Neural crest cell (in vitro differentiated cells): ENCODE data around the gene KCNK1. TPM values are rescaled to one million over a fixed set of nuclear protein-coding genes. Genes with fewer than 3 reads are reported as not detected.

Source experiments
- DNase-seq: peaks from one replicate; pipeline ENCODE4 v3.0.0; 2021; ENCODE audit warnings: low read depth, mixed read lengths, low spot score
- H3K27ac Mint-ChIP-seq: one replicate; pipeline ENCODE4 v1.8.0; 2021; ENCODE audit warnings: mild to moderate bottlenecking, mixed read lengths; ENCODE audit not compliant: unreplicated experiment
- H3K27me3 Mint-ChIP-seq: 2 replicates; pipeline ENCODE4 v1.8.0; 2021; ENCODE audit warnings: low read depth, mild to moderate bottlenecking, mixed read lengths
- H3K36me3 Mint-ChIP-seq: 2 replicates; pipeline ENCODE4 v1.8.0; 2021; ENCODE audit warnings: low read depth, mild to moderate bottlenecking, mixed read lengths
- H3K4me1 Mint-ChIP-seq: 2 replicates; pipeline ENCODE4 v1.8.0; 2021; ENCODE audit warnings: mixed read lengths
- H3K4me3 Mint-ChIP-seq: one replicate; pipeline ENCODE4 v1.8.0; 2021; ENCODE audit warnings: mild to moderate bottlenecking, mixed read lengths
- H3K9me3 Mint-ChIP-seq: 2 replicates; pipeline ENCODE4 v1.8.0; 2021; ENCODE audit warnings: mixed read lengths
- total RNA-seq: library from RNA; stranded (reverse); gene quantifications from 2 replicates; pipeline ENCODE4 v1.2.1, GENCODE V29; 2021
- TF ChIP-seq, protein P1 (sequence below): fragments of 200-600 bp; sonication (generic); conservative IDR thresholded peaks from 2 replicates; pipeline ENCODE4 v1.5.0; 2021; ENCODE audit warnings: antibody characterized with exemption, mild to moderate bottlenecking

KCNK1 gene
- total RNA-seq, 1 donor from 2014 or later, result 0.56 TPM

DNA sequence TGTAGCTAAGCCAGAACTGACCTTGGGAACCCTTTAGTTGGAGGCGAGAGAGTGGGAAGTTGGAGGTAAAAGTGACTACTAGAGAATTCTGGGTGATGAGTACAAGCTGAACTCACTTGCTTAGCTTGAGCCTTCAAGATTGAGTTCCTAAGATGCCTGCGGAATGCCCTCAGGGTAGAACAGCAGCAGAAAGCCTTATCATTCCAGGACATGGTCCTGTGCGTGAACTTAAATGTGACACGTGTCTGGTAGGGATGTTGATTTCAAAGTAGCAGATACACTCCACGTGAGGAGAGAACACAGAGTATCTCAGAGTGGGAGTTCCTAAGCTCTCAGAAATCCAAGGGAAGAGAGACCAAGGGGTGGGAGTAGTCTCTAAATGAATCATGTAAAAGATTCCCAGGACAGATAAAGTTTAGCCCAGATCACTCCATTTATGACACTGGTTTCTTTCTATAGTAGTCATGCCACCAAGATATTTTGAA lies 60.1 kb downstream of the KCNK1 start:
- TF ChIP-seq, protein P1, sequence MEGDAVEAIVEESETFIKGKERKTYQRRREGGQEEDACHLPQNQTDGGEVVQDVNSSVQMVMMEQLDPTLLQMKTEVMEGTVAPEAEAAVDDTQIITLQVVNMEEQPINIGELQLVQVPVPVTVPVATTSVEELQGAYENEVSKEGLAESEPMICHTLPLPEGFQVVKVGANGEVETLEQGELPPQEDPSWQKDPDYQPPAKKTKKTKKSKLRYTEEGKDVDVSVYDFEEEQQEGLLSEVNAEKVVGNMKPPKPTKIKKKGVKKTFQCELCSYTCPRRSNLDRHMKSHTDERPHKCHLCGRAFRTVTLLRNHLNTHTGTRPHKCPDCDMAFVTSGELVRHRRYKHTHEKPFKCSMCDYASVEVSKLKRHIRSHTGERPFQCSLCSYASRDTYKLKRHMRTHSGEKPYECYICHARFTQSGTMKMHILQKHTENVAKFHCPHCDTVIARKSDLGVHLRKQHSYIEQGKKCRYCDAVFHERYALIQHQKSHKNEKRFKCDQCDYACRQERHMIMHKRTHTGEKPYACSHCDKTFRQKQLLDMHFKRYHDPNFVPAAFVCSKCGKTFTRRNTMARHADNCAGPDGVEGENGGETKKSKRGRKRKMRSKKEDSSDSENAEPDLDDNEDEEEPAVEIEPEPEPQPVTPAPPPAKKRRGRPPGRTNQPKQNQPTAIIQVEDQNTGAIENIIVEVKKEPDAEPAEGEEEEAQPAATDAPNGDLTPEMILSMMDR, result no peak
- no peak for DNase-seq
- H3K27me3 Mint-ChIP-seq, result no peaks in the 10 kb centered on the region
- no peak overlapping the region for H3K4me3 Mint-ChIP-seq
- no peaks in the 10 kb centered on the region for H3K36me3 Mint-ChIP-seq
- peaks cover 2% of the 10 kb centered on the region for H3K9me3 Mint-ChIP-seq
- no peaks in the 10 kb centered on the region for H3K4me1 Mint-ChIP-seq
- peak overlapping the region; percentile 1 for H3K27ac Mint-ChIP-seq

DNA sequence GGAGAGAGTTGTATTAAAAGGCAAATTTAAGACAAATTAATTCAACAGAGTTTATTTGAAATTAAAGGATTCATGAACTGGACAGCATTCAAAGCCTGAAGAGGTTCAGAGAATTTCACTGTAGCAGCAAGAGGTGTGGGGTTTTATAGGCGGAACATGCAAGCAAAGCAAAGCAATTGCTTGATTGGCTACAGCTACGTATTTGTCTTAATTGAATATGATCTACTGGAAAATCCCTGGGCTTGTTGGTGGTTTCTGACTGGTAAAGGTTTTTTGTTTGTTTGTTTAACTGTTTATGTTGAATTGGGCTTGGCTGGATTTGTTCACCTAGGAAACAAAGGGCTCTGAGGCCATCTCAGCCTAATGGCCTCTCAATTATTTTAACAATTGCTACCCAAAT lies 61.5 kb downstream of the KCNK1 start:
- Mint-ChIP-seq H3K27ac (no peak overlapping the region), H3K9me3 (peaks cover 3% of the 10 kb centered on the region), H3K27me3 (no peaks in the 10 kb centered on the region), H3K36me3 (no peaks in the 10 kb centered on the region), H3K4me1 (no peaks in the 10 kb centered on the region), H3K4me3 (no peak overlapping the region)
- DNase-seq, result no peak
- TF ChIP-seq, protein P1, result no peak

DNA sequence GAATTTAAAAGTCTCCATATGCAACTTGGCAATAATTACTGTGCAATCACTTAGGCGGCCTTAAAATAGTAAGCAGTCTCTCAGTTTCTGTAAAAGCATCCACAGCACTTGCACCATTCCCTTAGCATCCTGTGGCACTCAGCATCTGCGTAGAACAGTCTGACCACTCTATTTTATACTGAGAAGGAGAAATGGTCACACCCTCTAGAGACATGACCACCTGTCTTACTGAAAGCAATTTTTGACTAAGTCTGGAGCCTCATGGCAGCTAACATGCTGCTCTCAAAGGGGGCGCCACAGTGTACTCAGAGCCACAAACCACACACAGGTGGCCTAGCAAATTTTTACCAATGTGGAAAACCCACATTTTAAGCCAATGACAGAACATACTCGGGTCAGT lies 62.0 kb downstream of the KCNK1 start:
- Mint-ChIP-seq H3K27me3 (no peaks in the 10 kb centered on the region), H3K36me3 (no peaks in the 10 kb centered on the region), H3K9me3 (peaks cover 3% of the 10 kb centered on the region), H3K4me3 (no peak overlapping the region), H3K27ac (no peak overlapping the region), H3K4me1 (no peaks in the 10 kb centered on the region)
- DNase-seq, result no peak
- TF ChIP-seq, protein P1, result no peak

DNA sequence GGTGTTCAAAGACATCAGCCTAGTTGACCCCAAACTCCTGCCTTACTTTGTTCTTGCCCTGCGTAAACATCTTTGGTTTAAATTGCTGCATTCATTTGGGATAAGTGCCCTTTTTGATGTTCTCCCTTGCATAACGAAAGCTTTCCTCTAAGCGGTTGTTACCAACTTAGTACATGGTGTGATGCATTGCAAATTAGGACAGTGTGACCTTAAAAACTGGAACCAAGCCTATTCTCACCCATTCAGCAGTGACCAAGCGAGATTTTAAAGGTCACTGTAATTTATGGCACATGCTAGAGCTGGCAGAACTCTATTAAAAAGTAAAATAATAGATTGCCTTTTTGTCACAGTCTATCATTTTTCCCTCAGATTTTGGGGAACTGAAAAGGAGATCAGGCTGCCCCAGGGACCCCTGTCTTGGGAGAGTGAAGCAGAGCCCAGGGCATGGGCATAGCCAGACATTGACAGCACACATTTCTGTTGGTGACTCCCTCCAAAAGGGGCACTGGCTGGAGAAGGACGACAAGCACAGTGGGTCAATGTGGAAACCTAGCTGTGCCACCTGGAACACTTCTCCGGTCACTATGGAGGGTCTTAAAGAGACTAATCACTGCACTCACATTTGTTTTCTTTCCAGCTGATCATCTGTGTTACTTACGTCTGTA lies 63.9 kb downstream of the KCNK1 start:
- Mint-ChIP-seq H3K4me1 (no peaks in the 10 kb centered on the region), H3K36me3 (no peaks in the 10 kb centered on the region), H3K27me3 (no peaks in the 10 kb centered on the region), H3K9me3 (peaks cover 3% of the 10 kb centered on the region), H3K27ac (no peak overlapping the region), H3K4me3 (no peak overlapping the region)
- DNase-seq, result no peak
- TF ChIP-seq, protein P1, result no peak

DNA sequence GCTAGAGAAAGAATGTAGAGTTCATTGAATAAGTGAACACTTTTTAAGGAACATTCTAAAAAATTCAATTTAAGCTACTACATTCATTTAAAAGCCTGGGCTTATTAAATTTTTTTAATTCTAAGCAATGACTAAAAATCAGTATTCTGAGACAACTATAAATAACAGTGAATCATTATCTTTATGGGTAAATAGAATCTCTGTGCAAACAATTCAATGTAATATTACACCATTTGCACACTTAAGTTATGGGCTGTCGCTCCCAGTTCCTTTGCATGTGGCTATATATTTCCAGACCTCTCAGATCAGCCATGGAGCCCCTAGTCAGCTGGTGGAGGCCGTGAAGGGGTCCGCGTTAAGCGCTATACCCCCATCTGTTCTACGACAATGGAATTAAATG lies 65.1 kb downstream of the KCNK1 start:
- Mint-ChIP-seq H3K9me3 (peaks cover 3% of the 10 kb centered on the region), H3K36me3 (no peaks in the 10 kb centered on the region), H3K4me1 (no peaks in the 10 kb centered on the region), H3K27ac (no peak overlapping the region), H3K27me3 (no peaks in the 10 kb centered on the region), H3K4me3 (no peak overlapping the region)
- DNase-seq, result no peak
- TF ChIP-seq, protein P1, result no peak
